ENCODE data around the gene GEMIN7.

DNA sequence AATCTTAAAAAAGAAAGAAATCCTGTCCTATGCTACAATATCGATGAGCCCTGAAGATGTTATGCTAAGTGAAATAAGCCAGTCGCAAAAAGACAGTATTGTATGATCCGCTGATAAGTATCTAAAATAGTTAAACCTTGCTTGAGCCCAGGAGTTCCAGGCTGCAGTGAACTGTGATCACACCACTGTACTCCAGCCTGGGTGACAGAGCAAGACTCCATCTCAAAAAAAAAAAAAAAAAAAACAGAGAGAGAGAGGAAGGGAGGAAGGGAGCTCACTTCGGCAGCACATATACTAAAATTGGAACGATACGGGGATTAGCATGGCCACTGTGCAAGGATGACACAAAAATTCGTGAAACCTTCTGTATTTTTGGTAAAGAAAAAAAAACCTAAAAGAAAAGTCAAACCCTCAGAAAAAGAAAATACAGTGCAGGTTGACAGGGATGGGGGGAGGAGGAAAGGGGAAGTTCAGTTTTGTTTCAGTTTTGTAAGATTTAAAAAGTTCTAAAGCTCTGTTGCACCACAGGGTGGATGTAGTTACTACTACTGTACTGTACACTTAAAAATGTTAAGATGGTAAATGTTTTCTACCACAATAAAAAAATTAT lies 31.8 kb upstream of the GEMIN7 start:
- TF ChIP-seq, protein P1, sequence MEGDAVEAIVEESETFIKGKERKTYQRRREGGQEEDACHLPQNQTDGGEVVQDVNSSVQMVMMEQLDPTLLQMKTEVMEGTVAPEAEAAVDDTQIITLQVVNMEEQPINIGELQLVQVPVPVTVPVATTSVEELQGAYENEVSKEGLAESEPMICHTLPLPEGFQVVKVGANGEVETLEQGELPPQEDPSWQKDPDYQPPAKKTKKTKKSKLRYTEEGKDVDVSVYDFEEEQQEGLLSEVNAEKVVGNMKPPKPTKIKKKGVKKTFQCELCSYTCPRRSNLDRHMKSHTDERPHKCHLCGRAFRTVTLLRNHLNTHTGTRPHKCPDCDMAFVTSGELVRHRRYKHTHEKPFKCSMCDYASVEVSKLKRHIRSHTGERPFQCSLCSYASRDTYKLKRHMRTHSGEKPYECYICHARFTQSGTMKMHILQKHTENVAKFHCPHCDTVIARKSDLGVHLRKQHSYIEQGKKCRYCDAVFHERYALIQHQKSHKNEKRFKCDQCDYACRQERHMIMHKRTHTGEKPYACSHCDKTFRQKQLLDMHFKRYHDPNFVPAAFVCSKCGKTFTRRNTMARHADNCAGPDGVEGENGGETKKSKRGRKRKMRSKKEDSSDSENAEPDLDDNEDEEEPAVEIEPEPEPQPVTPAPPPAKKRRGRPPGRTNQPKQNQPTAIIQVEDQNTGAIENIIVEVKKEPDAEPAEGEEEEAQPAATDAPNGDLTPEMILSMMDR (conservative IDR thresholded peaks at IDR 0.05; ENCODE audit: low read depth in 2 of 2) = no peak
- TF ChIP-seq, protein P2, sequence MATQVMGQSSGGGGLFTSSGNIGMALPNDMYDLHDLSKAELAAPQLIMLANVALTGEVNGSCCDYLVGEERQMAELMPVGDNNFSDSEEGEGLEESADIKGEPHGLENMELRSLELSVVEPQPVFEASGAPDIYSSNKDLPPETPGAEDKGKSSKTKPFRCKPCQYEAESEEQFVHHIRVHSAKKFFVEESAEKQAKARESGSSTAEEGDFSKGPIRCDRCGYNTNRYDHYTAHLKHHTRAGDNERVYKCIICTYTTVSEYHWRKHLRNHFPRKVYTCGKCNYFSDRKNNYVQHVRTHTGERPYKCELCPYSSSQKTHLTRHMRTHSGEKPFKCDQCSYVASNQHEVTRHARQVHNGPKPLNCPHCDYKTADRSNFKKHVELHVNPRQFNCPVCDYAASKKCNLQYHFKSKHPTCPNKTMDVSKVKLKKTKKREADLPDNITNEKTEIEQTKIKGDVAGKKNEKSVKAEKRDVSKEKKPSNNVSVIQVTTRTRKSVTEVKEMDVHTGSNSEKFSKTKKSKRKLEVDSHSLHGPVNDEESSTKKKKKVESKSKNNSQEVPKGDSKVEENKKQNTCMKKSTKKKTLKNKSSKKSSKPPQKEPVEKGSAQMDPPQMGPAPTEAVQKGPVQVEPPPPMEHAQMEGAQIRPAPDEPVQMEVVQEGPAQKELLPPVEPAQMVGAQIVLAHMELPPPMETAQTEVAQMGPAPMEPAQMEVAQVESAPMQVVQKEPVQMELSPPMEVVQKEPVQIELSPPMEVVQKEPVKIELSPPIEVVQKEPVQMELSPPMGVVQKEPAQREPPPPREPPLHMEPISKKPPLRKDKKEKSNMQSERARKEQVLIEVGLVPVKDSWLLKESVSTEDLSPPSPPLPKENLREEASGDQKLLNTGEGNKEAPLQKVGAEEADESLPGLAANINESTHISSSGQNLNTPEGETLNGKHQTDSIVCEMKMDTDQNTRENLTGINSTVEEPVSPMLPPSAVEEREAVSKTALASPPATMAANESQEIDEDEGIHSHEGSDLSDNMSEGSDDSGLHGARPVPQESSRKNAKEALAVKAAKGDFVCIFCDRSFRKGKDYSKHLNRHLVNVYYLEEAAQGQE (IDR thresholded peaks at IDR 0.05; ENCODE audit: unreplicated experiment) = no peak
- TF ChIP-seq JUNB (IDR thresholded peaks at IDR 0.05; ENCODE audit: unreplicated experiment) (no peak), ZNF331 (CRISPR knock-in tag; IDR thresholded peaks at IDR 0.05; ENCODE audit: low read depth) (no peak), EZH2 (IDR thresholded peaks at IDR 0.05; ENCODE audit: low read depth, unreplicated experiment) (no peak), POLR2AphosphoS5 (IDR thresholded peaks at IDR 0.05; ENCODE audit: low read depth) (no peak), EZH2phosphoT487 (IDR thresholded peaks at IDR 0.05; ENCODE audit: unreplicated experiment) (no peak), CREB1 (CRISPR knock-in tag; IDR thresholded peaks at IDR 0.05; ENCODE audit: low read depth) (no peak)
- TF ChIP-seq, protein P3, sequence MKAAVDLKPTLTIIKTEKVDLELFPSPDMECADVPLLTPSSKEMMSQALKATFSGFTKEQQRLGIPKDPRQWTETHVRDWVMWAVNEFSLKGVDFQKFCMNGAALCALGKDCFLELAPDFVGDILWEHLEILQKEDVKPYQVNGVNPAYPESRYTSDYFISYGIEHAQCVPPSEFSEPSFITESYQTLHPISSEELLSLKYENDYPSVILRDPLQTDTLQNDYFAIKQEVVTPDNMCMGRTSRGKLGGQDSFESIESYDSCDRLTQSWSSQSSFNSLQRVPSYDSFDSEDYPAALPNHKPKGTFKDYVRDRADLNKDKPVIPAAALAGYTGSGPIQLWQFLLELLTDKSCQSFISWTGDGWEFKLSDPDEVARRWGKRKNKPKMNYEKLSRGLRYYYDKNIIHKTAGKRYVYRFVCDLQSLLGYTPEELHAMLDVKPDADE (IDR thresholded peaks at IDR 0.05) = no peak
- TF ChIP-seq, protein P4, sequence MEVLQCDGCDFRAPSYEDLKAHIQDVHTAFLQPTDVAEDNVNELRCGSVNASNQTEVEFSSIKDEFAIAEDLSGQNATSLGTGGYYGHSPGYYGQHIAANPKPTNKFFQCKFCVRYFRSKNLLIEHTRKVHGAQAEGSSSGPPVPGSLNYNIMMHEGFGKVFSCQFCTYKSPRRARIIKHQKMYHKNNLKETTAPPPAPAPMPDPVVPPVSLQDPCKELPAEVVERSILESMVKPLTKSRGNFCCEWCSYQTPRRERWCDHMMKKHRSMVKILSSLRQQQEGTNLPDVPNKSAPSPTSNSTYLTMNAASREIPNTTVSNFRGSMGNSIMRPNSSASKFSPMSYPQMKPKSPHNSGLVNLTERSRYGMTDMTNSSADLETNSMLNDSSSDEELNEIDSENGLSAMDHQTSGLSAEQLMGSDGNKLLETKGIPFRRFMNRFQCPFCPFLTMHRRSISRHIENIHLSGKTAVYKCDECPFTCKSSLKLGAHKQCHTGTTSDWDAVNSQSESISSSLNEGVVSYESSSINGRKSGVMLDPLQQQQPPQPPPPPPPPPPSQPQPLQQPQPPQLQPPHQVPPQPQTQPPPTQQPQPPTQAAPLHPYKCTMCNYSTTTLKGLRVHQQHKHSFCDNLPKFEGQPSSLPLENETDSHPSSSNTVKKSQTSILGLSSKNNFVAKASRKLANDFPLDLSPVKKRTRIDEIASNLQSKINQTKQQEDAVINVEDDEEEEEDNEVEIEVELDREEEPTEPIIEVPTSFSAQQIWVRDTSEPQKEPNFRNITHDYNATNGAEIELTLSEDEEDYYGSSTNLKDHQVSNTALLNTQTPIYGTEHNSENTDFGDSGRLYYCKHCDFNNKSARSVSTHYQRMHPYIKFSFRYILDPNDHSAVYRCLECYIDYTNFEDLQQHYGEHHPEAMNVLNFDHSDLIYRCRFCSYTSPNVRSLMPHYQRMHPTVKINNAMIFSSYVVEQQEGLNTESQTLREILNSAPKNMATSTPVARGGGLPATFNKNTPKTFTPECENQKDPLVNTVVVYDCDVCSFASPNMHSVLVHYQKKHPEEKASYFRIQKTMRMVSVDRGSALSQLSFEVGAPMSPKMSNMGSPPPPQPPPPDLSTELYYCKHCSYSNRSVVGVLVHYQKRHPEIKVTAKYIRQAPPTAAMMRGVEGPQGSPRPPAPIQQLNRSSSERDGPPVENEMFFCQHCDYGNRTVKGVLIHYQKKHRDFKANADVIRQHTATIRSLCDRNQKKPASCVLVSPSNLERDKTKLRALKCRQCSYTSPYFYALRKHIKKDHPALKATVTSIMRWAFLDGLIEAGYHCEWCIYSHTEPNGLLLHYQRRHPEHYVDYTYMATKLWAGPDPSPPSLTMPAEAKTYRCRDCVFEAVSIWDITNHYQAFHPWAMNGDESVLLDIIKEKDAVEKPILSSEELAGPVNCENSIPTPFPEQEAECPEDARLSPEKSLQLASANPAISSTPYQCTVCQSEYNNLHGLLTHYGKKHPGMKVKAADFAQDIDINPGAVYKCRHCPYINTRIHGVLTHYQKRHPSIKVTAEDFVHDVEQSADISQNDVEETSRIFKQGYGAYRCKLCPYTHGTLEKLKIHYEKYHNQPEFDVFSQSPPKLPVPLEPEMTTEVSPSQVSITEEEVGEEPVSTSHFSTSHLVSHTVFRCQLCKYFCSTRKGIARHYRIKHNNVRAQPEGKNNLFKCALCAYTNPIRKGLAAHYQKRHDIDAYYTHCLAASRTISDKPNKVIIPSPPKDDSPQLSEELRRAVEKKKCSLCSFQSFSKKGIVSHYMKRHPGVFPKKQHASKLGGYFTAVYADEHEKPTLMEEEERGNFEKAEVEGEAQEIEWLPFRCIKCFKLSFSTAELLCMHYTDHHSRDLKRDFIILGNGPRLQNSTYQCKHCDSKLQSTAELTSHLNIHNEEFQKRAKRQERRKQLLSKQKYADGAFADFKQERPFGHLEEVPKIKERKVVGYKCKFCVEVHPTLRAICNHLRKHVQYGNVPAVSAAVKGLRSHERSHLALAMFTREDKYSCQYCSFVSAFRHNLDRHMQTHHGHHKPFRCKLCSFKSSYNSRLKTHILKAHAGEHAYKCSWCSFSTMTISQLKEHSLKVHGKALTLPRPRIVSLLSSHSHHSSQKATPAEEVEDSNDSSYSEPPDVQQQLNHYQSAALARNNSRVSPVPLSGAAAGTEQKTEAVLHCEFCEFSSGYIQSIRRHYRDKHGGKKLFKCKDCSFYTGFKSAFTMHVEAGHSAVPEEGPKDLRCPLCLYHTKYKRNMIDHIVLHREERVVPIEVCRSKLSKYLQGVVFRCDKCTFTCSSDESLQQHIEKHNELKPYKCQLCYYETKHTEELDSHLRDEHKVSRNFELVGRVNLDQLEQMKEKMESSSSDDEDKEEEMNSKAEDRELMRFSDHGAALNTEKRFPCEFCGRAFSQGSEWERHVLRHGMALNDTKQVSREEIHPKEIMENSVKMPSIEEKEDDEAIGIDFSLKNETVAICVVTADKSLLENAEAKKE (CRISPR knock-in tag; IDR thresholded peaks at IDR 0.05) = no peak

All from GM23338 (cell line).